ENCODE results near the gene HSPE1. TPM values are rescaled to one million over a fixed set of nuclear protein-coding genes. Genes with fewer than 3 reads are reported as not detected.

HSPE1 gene
- total RNA-seq, 1 experiment from 2014 or later: 291 TPM

DNA sequence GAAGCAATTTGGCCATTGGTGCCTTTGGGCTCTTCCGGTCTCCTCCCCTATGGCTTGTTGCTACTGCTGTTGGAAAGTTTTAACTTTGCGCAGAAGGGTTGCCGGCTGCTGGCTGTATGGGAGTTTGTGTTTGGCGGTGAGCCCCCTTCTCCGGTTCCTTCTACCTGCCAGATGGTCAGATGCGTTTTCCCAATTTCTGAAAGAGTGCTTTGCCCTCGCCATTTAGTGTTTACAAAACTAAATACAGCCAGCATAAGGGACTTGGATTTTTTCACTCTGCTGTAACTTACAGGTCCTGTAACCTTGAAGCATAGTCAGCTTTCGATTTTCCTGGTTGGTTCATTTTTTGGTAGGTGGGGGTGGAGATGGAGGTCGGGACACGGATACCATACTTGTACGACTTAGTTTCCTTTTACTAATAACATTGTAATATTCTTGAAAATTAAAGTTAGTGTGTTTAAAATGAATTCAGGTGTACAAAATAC lies 46.2 kb upstream of the HSPE1 start (continued):
- no peak for TF ChIP-seq EZH2phosphoT487 (IDR thresholded peaks at IDR 0.05; ENCODE audit: borderline replicate concordance)
- peak; percentile 34; the same call in 1 of the 2 replicates for TF ChIP-seq POLR2AphosphoS5 (IDR thresholded peaks at IDR 0.05; ENCODE audit: low read depth, low read length)
- peak; percentile 53 for TF ChIP-seq SP1 (IDR thresholded peaks at IDR 0.05; ENCODE audit: low read depth)
- TF ChIP-seq FOSL1 (IDR thresholded peaks at IDR 0.05; ENCODE audit: low read depth): no peak
- no peak for TF ChIP-seq CTCF (IDR thresholded peaks at IDR 0.05 in 2 of 3, conservative IDR thresholded peaks at IDR 0.05 in 1 of 3; ENCODE audit: borderline replicate concordance in 1 of 3, insufficient read depth in 1 of 3, low read depth in 2 of 3, low read length in 2 of 3)
- TF ChIP-seq CEBPB (IDR thresholded peaks at IDR 0.05; ENCODE audit: low read depth): no peak
- TF ChIP-seq SRF (IDR thresholded peaks at IDR 0.05; ENCODE audit: low read depth): peak; percentile 36; the same call in 1 of the 2 replicates

DNA sequence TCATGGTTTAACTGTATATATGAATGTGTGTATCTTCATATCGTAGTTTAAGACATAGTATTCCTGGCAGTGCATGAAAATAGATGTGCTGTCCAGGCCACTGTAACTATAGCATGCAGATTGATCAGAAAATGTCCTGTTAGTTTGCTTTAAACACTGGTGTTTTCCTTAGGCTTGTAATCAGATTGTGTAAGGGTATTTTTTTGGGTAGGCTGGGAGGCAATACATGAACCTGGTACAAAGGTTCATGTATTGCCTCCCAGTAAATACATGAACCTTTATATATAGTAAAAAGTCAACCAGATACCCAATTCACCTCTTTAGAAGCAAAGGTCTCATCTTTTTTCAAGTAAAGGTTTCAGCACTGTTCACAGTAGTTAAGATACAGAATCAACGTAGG lies 45.3 kb upstream of the HSPE1 start:
- BruUV-seq (replicated peaks): no TSS peak
- no peak for DNase-seq (ENCODE audit: low read depth, low spot score)
- no peaks in the 10 kb centered on the region for H3K9me3 ChIP-seq (ENCODE audit: control insufficient read depth in 1 of 2, insufficient read depth in 1 of 2, low read depth in 1 of 2, low read length in 2 of 2)
- no peak overlapping the region for H2AFZ ChIP-seq (ENCODE audit: low read depth, low read length, poor library complexity, severe bottlenecking)
- no peak for ATAC-seq
- ChIA-PET POLR2A (no interaction called here), CTCF (no interaction called here), RAD21 (ENCODE audit: low non-redundant PET in 1 of 2, low total read pairs in 2 of 2, uncharacterized antibody in 2 of 2, unreplicated experiment in 2 of 2) (no interaction called here)
- peaks cover 4 to 13% of the 10 kb centered on the region in 2 experiments; a peak in 2 of 4 replicates for H3K4me1 ChIP-seq (ENCODE audit: control insufficient read depth in 1 of 2, insufficient read depth in 2 of 2, low read length in 2 of 2)
- H3K4me3 ChIP-seq (replicated peaks in 1 of 2; ENCODE audit: low read depth in 1 of 2, low read length in 2 of 2): peak overlapping the region; percentile 84 to 99
- H3K79me2 ChIP-seq (ENCODE audit: insufficient read depth, low read length): peaks cover 59% of the 10 kb centered on the region
- TF ChIP-seq ELF1 (IDR thresholded peaks at IDR 0.05; ENCODE audit: borderline replicate concordance, low read depth): no peak
- TF ChIP-seq POLR2AphosphoS5 (IDR thresholded peaks at IDR 0.05; ENCODE audit: low read depth, low read length): no peak
- TF ChIP-seq EZH2 (IDR thresholded peaks at IDR 0.05): no peak
- no peak for TF ChIP-seq MAX (IDR thresholded peaks at IDR 0.05)
- peak overlapping the region; percentile 86; the same call in 1 of the 2 replicates for H3K9ac ChIP-seq (ENCODE audit: low read length)
- H3K9me2 ChIP-seq (ENCODE audit: insufficient read depth): no peaks in the 10 kb centered on the region
- H3K36me3 ChIP-seq (ENCODE audit: control insufficient read depth in 1 of 2, insufficient read depth in 2 of 2, low read length in 2 of 2): no peaks in the 10 kb centered on the region; a peak in 1 of 4 replicates
- no peak overlapping the region; the same call in 1 of the 2 replicates for H3K27ac ChIP-seq (ENCODE audit: low read depth, low read length)
- intact Hi-C loops (cut with micrococcal nuclease): no loop called here
- peak overlapping the region; percentile 84 for H3K4me2 ChIP-seq (ENCODE audit: low read length)
- H3K27me3 ChIP-seq (ENCODE audit: insufficient read depth, low read length): no peaks in the 10 kb centered on the region
- no peaks in the 10 kb centered on the region for H4K20me1 ChIP-seq (ENCODE audit: insufficient read depth)
